Right atrium auricular region (tissue), 2 donors: ENCODE measurements around the gene POGK. TPM values are rescaled to one million over a fixed set of nuclear protein-coding genes. Genes with fewer than 3 reads are reported as not detected.
A peak's percentile ranks its signal among the peaks of the same experiment; 100 is the strongest.
"Not testable (repeated sequence)": the region's sequence is repeated elsewhere in the genome, so short reads cannot be mapped to it uniquely, and the experiment has no call there.

ENCODE experiments used
- DNase-seq: peaks from one replicate; pipeline ENCODE4 v3.0.0-alpha.2; 2019; ENCODE audit warnings: low spot score
- H3K27ac ChIP-seq, 2 donors: fragments of 200-600 bp; sonication (generic); 1 replicate in 1 of 2; 2 replicates in 1 of 2; pipeline ENCODE4 v1.5.1; 2016 to 2019
- H3K27me3 ChIP-seq, 2 donors: fragments of 200-600 bp; sonication (generic); one replicate each; pipeline versions ENCODE4 v1.5.1 to v1.6.0; 2017 to 2019
- H3K36me3 ChIP-seq: fragments of 200-600 bp; sonication (generic); one replicate; pipeline ENCODE4 v1.5.1; 2016
- H3K4me1 ChIP-seq, 2 donors: fragments of 200-600 bp; sonication (generic); one replicate each; pipeline versions ENCODE4 v1.5.1 to v1.6.0; 2017 to 2019
- H3K4me3 ChIP-seq, 2 donors: fragments of 200-600 bp; sonication (generic); 1 replicate in 1 of 2; 2 replicates in 1 of 2; pipeline ENCODE4 v1.5.1; 2017 to 2019; ENCODE audit warnings: mild to moderate bottlenecking in 1 of 2, moderate library complexity in 1 of 2
- H3K9me3 ChIP-seq, 2 donors: fragments of 200-600 bp; sonication (generic); one replicate each; pipeline ENCODE4 v1.5.1; 2019
- total RNA-seq, 2 donors: library from RNA; depleted of rRNA; stranded (reverse); fragments of >200 nt; gene quantifications; one replicate each; pipeline ENCODE4 v1.1.0, GENCODE V29; 2016
- TF ChIP-seq, protein P1 (sequence below), 2 donors: fragments of 200-600 bp; sonication (generic); IDR thresholded peaks; one replicate each; pipeline ENCODE4 v1.5.1; 2019; ENCODE audit warnings: antibody characterized with exemption in 2 of 2

The POGK gene
- total RNA-seq, 2 donors from 2014 or later, result 15.8 to 20.2 TPM

DNA sequence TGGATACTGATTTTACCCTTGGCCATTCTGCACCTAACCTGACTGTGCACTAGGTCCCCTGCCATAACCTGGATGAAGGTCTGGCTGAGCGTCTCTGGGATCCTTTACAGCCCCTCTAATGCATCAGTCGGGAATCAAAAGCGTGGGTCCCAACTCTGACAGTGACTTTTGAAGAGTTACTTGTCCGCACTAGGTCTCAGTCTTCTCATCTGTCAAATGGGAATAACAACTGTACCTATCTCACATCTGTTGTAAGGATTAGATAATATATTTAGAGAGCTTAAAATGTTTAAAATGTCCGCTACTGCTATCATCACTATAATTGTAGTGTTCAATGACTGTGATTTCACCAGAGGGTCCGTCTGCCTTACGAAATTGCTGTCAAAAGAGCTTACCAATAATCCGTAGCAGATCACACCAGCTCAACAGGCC lies 36.0 kb downstream of the POGK start:
- H3K9me3 ChIP-seq, result no peaks in the 10 kb centered on the region
- H3K27ac ChIP-seq, result peak overlapping the region; percentile 92 to 96
- peak overlapping the region; percentile 74 to 89 for H3K4me3 ChIP-seq
- DNase-seq, result no peak
- no peaks in the 10 kb centered on the region for H3K27me3 ChIP-seq
- peaks cover 0 to 48% of the 10 kb centered on the region in 2 donors for H3K4me1 ChIP-seq
- TF ChIP-seq, protein P1, sequence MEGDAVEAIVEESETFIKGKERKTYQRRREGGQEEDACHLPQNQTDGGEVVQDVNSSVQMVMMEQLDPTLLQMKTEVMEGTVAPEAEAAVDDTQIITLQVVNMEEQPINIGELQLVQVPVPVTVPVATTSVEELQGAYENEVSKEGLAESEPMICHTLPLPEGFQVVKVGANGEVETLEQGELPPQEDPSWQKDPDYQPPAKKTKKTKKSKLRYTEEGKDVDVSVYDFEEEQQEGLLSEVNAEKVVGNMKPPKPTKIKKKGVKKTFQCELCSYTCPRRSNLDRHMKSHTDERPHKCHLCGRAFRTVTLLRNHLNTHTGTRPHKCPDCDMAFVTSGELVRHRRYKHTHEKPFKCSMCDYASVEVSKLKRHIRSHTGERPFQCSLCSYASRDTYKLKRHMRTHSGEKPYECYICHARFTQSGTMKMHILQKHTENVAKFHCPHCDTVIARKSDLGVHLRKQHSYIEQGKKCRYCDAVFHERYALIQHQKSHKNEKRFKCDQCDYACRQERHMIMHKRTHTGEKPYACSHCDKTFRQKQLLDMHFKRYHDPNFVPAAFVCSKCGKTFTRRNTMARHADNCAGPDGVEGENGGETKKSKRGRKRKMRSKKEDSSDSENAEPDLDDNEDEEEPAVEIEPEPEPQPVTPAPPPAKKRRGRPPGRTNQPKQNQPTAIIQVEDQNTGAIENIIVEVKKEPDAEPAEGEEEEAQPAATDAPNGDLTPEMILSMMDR (IDR thresholded peaks at IDR 0.05), result no peak
- H3K36me3 ChIP-seq, result no peaks in the 10 kb centered on the region

DNA sequence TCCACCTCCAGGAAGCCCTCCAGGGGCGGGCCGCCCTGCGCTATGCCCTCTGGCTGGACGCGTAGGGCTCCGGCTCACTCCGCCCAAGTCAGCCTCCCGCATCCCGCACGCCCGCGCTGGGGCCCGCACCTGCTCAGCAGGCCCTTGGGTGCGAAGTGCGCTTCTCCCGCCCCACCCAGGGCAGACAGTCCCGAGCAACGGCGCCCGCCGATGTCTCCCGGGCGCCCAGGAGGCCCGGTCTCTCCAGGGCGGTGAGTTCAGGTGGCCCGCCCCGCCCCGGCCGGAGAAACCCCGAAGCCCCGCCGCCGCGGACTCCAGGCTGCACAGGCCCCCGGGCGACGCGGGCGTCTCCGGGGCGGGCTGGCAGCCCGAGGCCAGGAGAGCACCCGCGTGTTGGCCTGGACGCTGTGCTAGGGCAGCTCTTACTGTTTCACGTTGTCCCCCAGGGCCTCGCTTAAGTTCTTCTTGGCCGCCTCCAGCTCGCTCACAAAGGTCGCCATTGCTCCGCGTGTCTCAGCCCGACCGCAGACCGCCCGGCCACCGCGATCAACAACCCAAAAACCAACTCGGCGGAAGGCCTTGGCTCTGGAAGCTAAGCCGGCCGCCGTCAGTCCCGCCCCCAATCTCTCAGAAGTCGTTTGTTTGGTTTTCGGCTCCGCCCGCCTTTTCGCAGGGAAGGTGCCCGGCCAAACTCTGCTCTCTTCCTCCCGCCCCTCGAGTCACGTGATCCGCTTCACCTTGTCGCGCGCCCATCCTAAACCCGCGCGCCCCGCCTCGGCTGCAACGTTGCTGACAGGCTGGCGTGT lies 36.7 kb downstream of the POGK start, which contains the start of gene TADA1:
TSS of gene TADA1 (minus strand) at position 531 of the 806 bp plus-strand sequence. CDS start at position 500, 31 bp downstream.
- no peaks in the 10 kb centered on the region for H3K27me3 ChIP-seq
- peak within 1 kb of the TSS; percentile 92 to 96 for H3K27ac ChIP-seq
- TF ChIP-seq, protein P1 (IDR thresholded peaks at IDR 0.05), result peak in 1 of 2 donors; percentile 60
- H3K4me3 ChIP-seq, result peak within 1 kb of the TSS; percentile 74 to 89
- H3K36me3 ChIP-seq, result no peaks in the 10 kb centered on the region
- DNase-seq, result peak; percentile 98
- peaks cover 0 to 42% of the 10 kb centered on the region in 2 donors for H3K4me1 ChIP-seq
- no peaks in the 10 kb centered on the region for H3K9me3 ChIP-seq

DNA sequence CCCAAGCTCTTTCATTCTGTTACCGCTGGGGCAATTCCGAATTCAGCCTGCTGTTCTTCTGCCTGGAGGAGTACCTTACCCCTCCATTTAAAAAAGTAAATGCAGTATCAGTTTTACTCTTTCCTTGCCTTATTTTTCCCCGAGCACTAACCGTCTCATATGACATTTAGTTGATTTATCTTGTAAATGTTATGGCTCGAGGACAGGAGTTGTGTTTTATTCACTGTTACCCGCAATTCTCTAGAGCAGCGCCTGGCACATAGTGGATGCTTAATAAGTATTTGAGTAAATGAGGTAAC lies 37.2 kb downstream of the POGK start:
- peak overlapping the region; percentile 27 to 89 for H3K4me3 ChIP-seq
- no peaks in the 10 kb centered on the region for H3K9me3 ChIP-seq
- TF ChIP-seq, protein P1 (IDR thresholded peaks at IDR 0.05), result no peak
- H3K4me1 ChIP-seq, result peaks cover 0 to 38% of the 10 kb centered on the region in 2 donors
- no peak for DNase-seq
- H3K27ac ChIP-seq, result peak overlapping the region; percentile 92 to 96
- H3K36me3 ChIP-seq, result no peaks in the 10 kb centered on the region
- H3K27me3 ChIP-seq, result no peaks in the 10 kb centered on the region

DNA sequence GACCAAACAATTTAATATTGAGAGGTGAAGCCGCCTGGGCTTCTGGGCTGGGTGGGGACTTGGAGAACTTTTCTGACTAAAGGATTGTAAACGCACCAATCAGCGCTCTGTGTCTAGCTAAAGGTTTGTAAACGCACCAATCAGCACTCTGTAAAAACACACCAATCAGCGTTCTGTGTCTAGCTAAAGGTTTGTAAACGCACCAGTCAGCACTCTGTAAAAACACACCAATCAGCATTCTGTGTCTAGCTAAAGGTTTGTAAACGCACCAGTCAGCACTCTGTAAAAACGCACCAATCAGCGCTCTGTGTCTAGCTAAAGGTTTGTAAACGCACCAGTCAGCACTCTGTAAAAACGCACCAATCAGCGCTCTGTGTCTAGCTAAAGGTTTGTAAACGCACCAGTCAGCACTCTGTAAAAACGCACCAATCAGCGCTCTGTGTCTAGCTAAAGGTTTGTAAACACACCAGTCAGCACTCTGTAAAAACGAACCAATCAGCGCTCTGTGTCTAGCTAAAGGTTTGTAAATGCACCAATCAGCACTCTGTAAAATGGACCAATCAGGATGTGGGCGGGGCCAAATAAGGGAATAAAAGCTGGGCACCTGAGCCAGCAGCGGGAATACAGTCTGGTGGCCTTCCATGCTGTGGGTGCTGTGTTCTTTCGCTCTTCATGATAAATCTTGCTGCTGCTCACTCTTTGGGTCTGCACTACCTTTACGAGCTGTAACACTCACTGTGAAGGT lies 39.1 kb downstream of the POGK start:
- H3K4me3 ChIP-seq, H3K27ac ChIP-seq, H3K27me3 ChIP-seq, DNase-seq, H3K9me3 ChIP-seq, H3K36me3 ChIP-seq: not testable (repeated sequence)
- peaks cover 0 to 24% of the 10 kb centered on the region in 2 donors for H3K4me1 ChIP-seq

DNA sequence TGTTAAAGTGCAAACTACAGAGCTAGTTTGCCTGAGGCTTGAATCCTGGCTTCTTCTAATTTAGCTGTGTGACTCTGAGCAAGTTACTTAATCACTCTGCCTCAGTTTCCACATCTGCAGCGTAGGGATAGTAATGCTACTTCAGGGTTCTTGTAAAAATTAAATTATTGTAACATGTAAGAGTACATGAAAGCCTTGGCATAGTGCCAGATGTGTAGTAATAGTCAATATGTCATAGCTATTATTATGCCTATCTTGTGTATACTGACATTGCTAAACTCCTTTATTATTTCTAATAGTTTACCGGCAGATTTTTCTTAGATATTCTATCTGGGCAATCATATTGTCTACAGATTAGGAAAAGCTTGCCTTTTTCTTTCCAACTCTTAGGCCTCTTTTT lies 43.6 kb downstream of the POGK start:
- Histone ChIP-seq H3K27me3 (peaks cover 0 to 3% of the 10 kb centered on the region in 2 donors), H3K27ac (no peak overlapping the region), H3K36me3 (no peaks in the 10 kb centered on the region), H3K4me3 (no peak overlapping the region), H3K9me3 (no peaks in the 10 kb centered on the region), H3K4me1 (peaks cover 0 to 8% of the 10 kb centered on the region in 2 donors)
- TF ChIP-seq, protein P1 (IDR thresholded peaks at IDR 0.05), result no peak
- DNase-seq, result no peak

DNA sequence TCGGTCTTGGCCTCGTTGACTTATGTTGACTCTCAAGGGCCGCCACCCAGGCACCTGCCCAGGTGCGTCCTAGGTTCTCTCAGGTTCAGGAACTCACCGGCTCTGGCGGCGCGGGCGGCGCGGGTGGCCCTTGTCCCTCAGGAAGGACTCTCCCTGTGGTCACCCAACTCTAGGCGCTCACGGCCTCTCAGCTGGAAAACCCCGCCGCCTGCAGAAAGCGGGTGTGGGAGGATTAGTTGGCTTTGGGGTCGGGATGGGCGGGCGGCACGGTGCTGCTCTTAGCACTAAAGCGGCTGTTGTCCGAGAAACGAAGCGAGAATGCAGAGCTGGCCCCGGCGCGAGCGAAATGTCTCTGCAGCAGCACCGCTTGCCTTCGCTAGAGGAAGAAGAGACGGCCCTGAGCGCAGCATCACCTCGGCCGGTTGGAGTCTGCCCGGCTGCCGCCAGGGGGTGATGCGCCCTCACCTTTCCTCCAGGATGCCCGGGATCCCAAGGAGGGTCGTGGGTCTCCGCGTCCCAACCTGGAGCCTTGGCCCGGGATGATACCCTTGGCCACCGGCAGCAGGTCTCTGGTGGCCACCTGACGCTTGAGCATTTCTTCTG lies 44.9 kb downstream of the POGK start:
- Histone ChIP-seq H3K27me3 (peaks cover 0 to 3% of the 10 kb centered on the region in 2 donors), H3K9me3 (no peaks in the 10 kb centered on the region), H3K4me1 (peaks cover 0 to 8% of the 10 kb centered on the region in 2 donors), H3K36me3 (no peaks in the 10 kb centered on the region), H3K27ac (no peak overlapping the region), H3K4me3 (peak overlapping the region in 1 of 2 donors; percentile 30)
- no peak for DNase-seq
- TF ChIP-seq, protein P1 (IDR thresholded peaks at IDR 0.05), result peak; percentile 62 to 84
